H1 (cell line): Measurements from ENCODE around the gene EIF3J. TPM values are rescaled to one million over a fixed set of nuclear protein-coding genes. Genes with fewer than 3 reads are reported as not detected.

ENCODE experiments used
- CTCF ChIA-PET: fragments of 300-600 bp; sonication (Branson Sonifier 250); formaldehyde crosslinking; loops from one replicate; lab custom pipeline; 2021; ENCODE audit not compliant: partially characterized antibody; lab: Charles Lee
- POLR2A ChIA-PET: fragments of 300-600 bp; sonication (Branson Sonifier 250); formaldehyde crosslinking; loops from one replicate; lab custom pipeline; 2021; ENCODE audit warnings: inconsistent platforms; ENCODE audit not compliant: partially characterized antibody; lab: Charles Lee
- DNase-seq, 2 experiments: peaks; one replicate each; pipeline versions ENCODE4 v3.0.0 to v3.0.0-alpha.2; 2010 to 2022; ENCODE audit warnings: low spot score in 2 of 2, low read depth in 1 of 2, mixed read lengths in 1 of 2
- FAIRE-seq: peaks from 2 replicates; lab custom pipeline; 2011; peaks lifted over from hg19 to GRCh38; lab: Jason Lieb, UNC
- H2AFZ ChIP-seq: 2 replicates; pipeline ENCODE4 v1.8.1; 2012; ENCODE audit warnings: low read length, inconsistent platforms
- H2AK5ac ChIP-seq: 2 replicates; pipeline ENCODE4 v1.6.1; 2013; ENCODE audit warnings: low read depth, low read length
- H2BK120ac ChIP-seq: replicated peaks from 2 replicates; pipeline ENCODE3; 2013; ENCODE audit warnings: low read depth, low read length, inconsistent platforms
- H2BK12ac ChIP-seq: 2 replicates; pipeline ENCODE4 v1.6.1; 2013; ENCODE audit warnings: low read depth, low read length
- H2BK15ac ChIP-seq: 2 replicates; pipeline ENCODE4 v1.6.1; 2013; ENCODE audit warnings: low read length
- H2BK20ac ChIP-seq: 2 replicates; pipeline ENCODE4 v1.6.1; 2013; ENCODE audit warnings: low read length
- H2BK5ac ChIP-seq: 2 replicates; pipeline ENCODE4 v1.6.1; 2013; ENCODE audit warnings: low read depth, low read length
- H3K14ac ChIP-seq: 2 replicates; pipeline ENCODE4 v1.6.1; 2013; ENCODE audit warnings: inconsistent platforms; ENCODE audit not compliant: insufficient read length
- H3K18ac ChIP-seq: 2 replicates; pipeline ENCODE4 v1.6.1; 2013; ENCODE audit warnings: low read length; ENCODE audit errors: extremely low read depth
- H3K23ac ChIP-seq: 2 replicates; pipeline ENCODE4 v1.6.1; 2013; ENCODE audit warnings: inconsistent platforms; ENCODE audit not compliant: insufficient read length
- H3K23me2 ChIP-seq: 2 replicates; pipeline ENCODE4 v1.6.1; 2013; ENCODE audit warnings: low read depth, low read length
- H3K27ac ChIP-seq: 2 replicates; pipeline ENCODE4 v1.6.1; 2011; ENCODE audit warnings: low read depth, low read length, inconsistent platforms
- H3K27me3 ChIP-seq, 4 experiments: replicated peaks in 1 of 4; 1 replicate in 1 of 4; 2 replicates in 3 of 4; pipeline versions ENCODE4 v1.6.1 to v1.8.1; 2011 to 2013; ENCODE audit warnings: low read length in 3 of 4, mild to moderate bottlenecking in 3 of 4, inconsistent platforms in 2 of 4, mixed read lengths in 2 of 4, moderate library complexity in 1 of 4; ENCODE audit not compliant: control insufficient read depth in 3 of 4, insufficient read depth in 3 of 4; ENCODE audit errors: extremely low read depth in 1 of 4
- H3K36me3 ChIP-seq, 4 experiments: 2 replicates each; pipeline versions ENCODE4 v1.6.1 to v1.8.1; 2011 to 2013; ENCODE audit warnings: mild to moderate bottlenecking in 4 of 4, low read length in 3 of 4, moderate library complexity in 2 of 4, control low read depth in 1 of 4, inconsistent platforms in 1 of 4; ENCODE audit not compliant: insufficient read depth in 4 of 4, control insufficient read depth in 2 of 4
- H3K4ac ChIP-seq: replicated peaks from 2 replicates; pipeline ENCODE3; 2013; ENCODE audit warnings: low read length, low read depth, mixed read lengths, inconsistent platforms; ENCODE audit not compliant: insufficient read length
- H3K4me1 ChIP-seq, 4 experiments: replicated peaks in 1 of 4; 1 replicate in 1 of 4; 2 replicates in 3 of 4; pipeline versions ENCODE4 v1.6.1 to v1.8.1; 2011 to 2013; ENCODE audit warnings: low read length in 3 of 4, inconsistent platforms in 2 of 4, mixed read lengths in 1 of 4; ENCODE audit not compliant: insufficient read depth in 4 of 4, control insufficient read depth in 3 of 4
- H3K4me2 ChIP-seq, 2 experiments: 2 replicates each; pipeline versions ENCODE4 v1.6.1 to v1.8.1; 2011 to 2013; ENCODE audit warnings: low read depth in 2 of 2, low read length in 2 of 2, control low read depth in 1 of 2, inconsistent platforms in 1 of 2, mild to moderate bottlenecking in 1 of 2; ENCODE audit not compliant: insufficient read depth in 1 of 2
- H3K4me3 ChIP-seq, 4 experiments: fragments of 200-600, 300-600 bp in 1 of 4; sonication (generic), shearing (Covaris generic), sonication (Bioruptor Twin) in 1 of 4; 2 replicates each; pipeline versions ENCODE4 v1.5.1 to v1.8.1; 2011 to 2016; ENCODE audit warnings: low read length in 4 of 4, low read depth in 3 of 4, control low read depth in 2 of 4, inconsistent platforms in 2 of 4, mild to moderate bottlenecking in 2 of 4, mixed read lengths in 1 of 4, moderate library complexity in 1 of 4; ENCODE audit not compliant: insufficient read depth in 2 of 4; ENCODE audit errors: extremely low read depth in 1 of 4
- H3K56ac ChIP-seq: replicated peaks from 2 replicates; pipeline ENCODE3; 2013; ENCODE audit warnings: low read depth, mild to moderate bottlenecking, mixed read lengths, low read length, inconsistent platforms; ENCODE audit not compliant: insufficient read length
- H3K79me1 ChIP-seq: 2 replicates; pipeline ENCODE4 v1.6.1; 2013; ENCODE audit warnings: low read depth, low read length, control low read depth
- H3K79me2 ChIP-seq, 2 experiments: 2 replicates each; pipeline versions ENCODE4 v1.6.1 to v1.8.1; 2012 to 2013; ENCODE audit warnings: low read length in 2 of 2, mild to moderate bottlenecking in 2 of 2, inconsistent platforms in 1 of 2; ENCODE audit not compliant: insufficient read depth in 2 of 2, control insufficient read depth in 1 of 2
- H3K9ac ChIP-seq, 4 experiments: replicated peaks in 1 of 4; 1 replicate in 1 of 4; 2 replicates in 3 of 4; pipeline versions ENCODE4 v1.6.1 to v1.8.1; 2011 to 2013; ENCODE audit warnings: low read depth in 3 of 4, low read length in 3 of 4, control low read depth in 2 of 4, mild to moderate bottlenecking in 2 of 4, moderate library complexity in 2 of 4, inconsistent platforms in 1 of 4; ENCODE audit errors: extremely low read depth in 1 of 4
- H3K9me3 ChIP-seq, 2 experiments: 2 replicates each; pipeline versions ENCODE4 v1.6.1 to v1.8.1; 2012 to 2013; ENCODE audit warnings: mild to moderate bottlenecking in 2 of 2, moderate library complexity in 2 of 2, control low read depth in 1 of 2, inconsistent platforms in 1 of 2, low read depth in 1 of 2, low read length in 1 of 2, mixed read lengths in 1 of 2; ENCODE audit not compliant: insufficient read depth in 2 of 2
- H4K20me1 ChIP-seq, 2 experiments: replicated peaks in 1 of 2; 2 replicates each; pipeline versions ENCODE3 to v1.8.1; 2011 to 2013; ENCODE audit warnings: inconsistent platforms in 2 of 2, low read length in 2 of 2, mild to moderate bottlenecking in 1 of 2; ENCODE audit not compliant: insufficient read depth in 2 of 2, control insufficient read depth in 1 of 2
- H4K5ac ChIP-seq: 2 replicates; pipeline ENCODE4 v1.6.1; 2013; ENCODE audit warnings: low read length, low read depth, mixed read lengths, inconsistent platforms; ENCODE audit not compliant: insufficient read length
- H4K8ac ChIP-seq: 2 replicates; pipeline ENCODE4 v1.8.0; 2013; ENCODE audit warnings: mild to moderate bottlenecking, moderate library complexity, low read length, inconsistent platforms; ENCODE audit not compliant: insufficient read depth; ENCODE audit errors: extremely low read depth
- H4K91ac ChIP-seq: replicated peaks from 2 replicates; pipeline ENCODE3; 2013; ENCODE audit warnings: low read length, mixed read lengths, inconsistent platforms; ENCODE audit not compliant: insufficient read length
- WGBS, 2 experiments: shearing (Covaris generic) in 1 of 2; methylation state at CpG; one replicate each; pipeline versions ENCODE4 v1.1.6 to v1.1.7; 2013 to 2015; ENCODE audit warnings: low lambda C conversion rate in 2 of 2, mixed read lengths in 2 of 2, inconsistent platforms in 1 of 2, low coverage in 1 of 2, missing lambda C conversion rate in 1 of 2; ENCODE audit not compliant: insufficient replicate concordance in 2 of 2, insufficient coverage in 1 of 2, insufficient read length in 1 of 2; ENCODE audit errors: extremely low coverage in 1 of 2, missing lambda C conversion rate in 1 of 2; 5-methylcytosine and 5-hydroxymethylcytosine counted together
- polyA plus RNA-seq, 7 experiments: library from polyadenylated mRNA; depleted of rRNA in 3 of 7; stranded (reverse) in 5 of 7; unstranded in 2 of 7; fragments of >200 nt in 5 of 7; fragments of 200-250 nt in 2 of 7; gene quantifications; 1 replicate in 5 of 7; 2 replicates in 1 of 7; 4 replicates in 1 of 7; pipeline versions ENCODE4 v1.2.1 to v1.2.3, GENCODE V29; 2011 to 2013; ENCODE audit warnings: missing spikeins in 2 of 7, mixed read lengths in 2 of 7
- total RNA-seq: library from RNA; stranded (reverse); fragmentation: NEBNext Ultra II Directional; extraction: Animal tissue kit (Norgen Biotek cat#: 25700); gene quantifications from 2 replicates; pipeline ENCODE4 v1.2.1, GENCODE V29; 2021

The EIF3J gene
- total and polyA plus RNA-seq, 2 of the 8 experiments (the other 6 are each of a cell fraction or from before 2014, with no cell fraction given): 26.8 to 119 TPM

- Histone ChIP-seq H3K23me2 (no peaks in the 10 kb centered on the region), H3K4me2 (no peak overlapping the region), H2BK12ac (no peak overlapping the region), H2BK20ac (no peak overlapping the region), H2BK15ac (no peak overlapping the region), H3K56ac (no peak overlapping the region), H3K4ac (no peak overlapping the region), H2BK5ac (no peak overlapping the region), H4K8ac (no peak overlapping the region), H3K27me3 (no peaks in the 10 kb centered on the region), H4K91ac (no peak overlapping the region), H3K23ac (no peak overlapping the region), H3K14ac (no peak overlapping the region), H2AFZ (no peak overlapping the region), H2BK120ac (no peak overlapping the region), H3K18ac (no peak overlapping the region), H3K27ac (no peak overlapping the region), H3K79me2 (no peaks in the 10 kb centered on the region), H4K20me1 (no peaks in the 10 kb centered on the region), H4K5ac (no peak overlapping the region), H3K9ac (no peak overlapping the region), H3K4me3 (no peak overlapping the region), H3K9me3 (no peaks in the 10 kb centered on the region), H3K36me3 (peaks cover 2 to 53% (median 21%) of the 10 kb centered on the region in 4 experiments; a peak in 6 of 8 replicates), H2AK5ac (no peak overlapping the region), H3K79me1 (no peaks in the 10 kb centered on the region), H3K4me1 (no peaks in the 10 kb centered on the region)
- FAIRE-seq (no peak), DNase-seq (no peak)
- WGBS, 2 experiments: 89% methylated on average over 6 of the region's 6 CpGs; no CpG with 5 or more reads in 1 of the 2 experiments
- ChIA-PET CTCF (interaction anchor here (0.8 to 1.5 kb wide), 3 partner anchors 9 to 79 kb away, joined by 3 to 4 read pairs (median 3); no protein-coding TSS in a partner anchor), POLR2A (no interaction called here)
These were observed 17.4 kb upstream of the EIF3J start for GRCh38 chr15:44519537-44519936.
